ENCODE results near the gene KIAA1143.

The KIAA1143 gene

GRCh38 chr3:44729384-44729910 is 32.0 kb downstream of the KIAA1143 start, which contains the start of gene ZNF501:
Gene ZNF501 (plus strand): TSS chr3:44729635. CDS start chr3:44734422, 4,787 bp downstream.
- H3K36me3 Mint-ChIP-seq (ENCODE audit: low read depth), result peaks cover 52% of the 10 kb centered on the region
- H3K4me3 Mint-ChIP-seq, result peak within 1 kb of the TSS; percentile 98
- H3K27me3 Mint-ChIP-seq, result no peaks in the 10 kb centered on the region
- intact Hi-C loops (cut with micrococcal nuclease), result loop anchor here (1.0 to 2.0 kb wide), 2 partner anchors 17 to 32 kb away; partner anchors contain the start of genes KIAA1143, KIF15 and ZNF502
- peaks cover 96% of the 10 kb centered on the region for H3K9me3 Mint-ChIP-seq
- peak within 1 kb of the TSS; percentile 91 for H3K27ac Mint-ChIP-seq
- H3K4me1 Mint-ChIP-seq (ENCODE audit: low read depth), result peaks cover 16% of the 10 kb centered on the region

GRCh38 chr3:44722103-44722401 is 39.4 kb downstream of the KIAA1143 start:
- Mint-ChIP-seq H3K9me3 (peaks cover 91% of the 10 kb centered on the region), H3K27me3 (no peaks in the 10 kb centered on the region), H3K4me3 (no peak overlapping the region), H3K27ac (no peak overlapping the region), H3K36me3 (ENCODE audit: low read depth) (peaks cover 53% of the 10 kb centered on the region), H3K4me1 (ENCODE audit: low read depth) (no peaks in the 10 kb centered on the region)
- intact Hi-C loops (cut with micrococcal nuclease), result no loop called here

- Mint-ChIP-seq H3K27ac (no peak overlapping the region), H3K4me3 (no peak overlapping the region), H3K27me3 (no peaks in the 10 kb centered on the region), H3K4me1 (ENCODE audit: low read depth) (no peaks in the 10 kb centered on the region), H3K9me3 (peaks cover 94% of the 10 kb centered on the region), H3K36me3 (ENCODE audit: low read depth) (peaks cover 53% of the 10 kb centered on the region)
- intact Hi-C loops (cut with micrococcal nuclease), result no loop called here
These were observed 40.0 kb downstream of the KIAA1143 start for GRCh38 chr3:44721231-44722102.

GRCh38 chr3:44712455-44713075 is 48.9 kb downstream of the KIAA1143 start, which contains the start of gene ZNF502:
Gene ZNF502 (plus strand): TSS chr3:44712660. CDS start chr3:44720262, 7,602 bp downstream.
- Mint-ChIP-seq H3K36me3 (ENCODE audit: low read depth) (peaks cover 37% of the 10 kb centered on the region), H3K4me3 (peak within 1 kb of the TSS; percentile 93), H3K27me3 (peaks cover 4% of the 10 kb centered on the region), H3K4me1 (ENCODE audit: low read depth) (peaks cover 7% of the 10 kb centered on the region), H3K9me3 (peaks cover 74% of the 10 kb centered on the region), H3K27ac (peak within 1 kb of the TSS; percentile 93)
- intact Hi-C loops (cut with micrococcal nuclease), result loop anchor here (1.0 to 2.0 kb wide), 2 partner anchors 16 to 64 kb away; partner anchors contain the start of genes ZNF35 and ZNF501

All from dendritic cell treated with granulocyte-macrophage colony-stimulating factor and Interleukin-4, amounts not matched to agents 40 ng/mL and 50 ng/mL, for 4 days (primary cell).